ENCODE data around the gene TNNC1.

Gene TNNC1

DNA sequence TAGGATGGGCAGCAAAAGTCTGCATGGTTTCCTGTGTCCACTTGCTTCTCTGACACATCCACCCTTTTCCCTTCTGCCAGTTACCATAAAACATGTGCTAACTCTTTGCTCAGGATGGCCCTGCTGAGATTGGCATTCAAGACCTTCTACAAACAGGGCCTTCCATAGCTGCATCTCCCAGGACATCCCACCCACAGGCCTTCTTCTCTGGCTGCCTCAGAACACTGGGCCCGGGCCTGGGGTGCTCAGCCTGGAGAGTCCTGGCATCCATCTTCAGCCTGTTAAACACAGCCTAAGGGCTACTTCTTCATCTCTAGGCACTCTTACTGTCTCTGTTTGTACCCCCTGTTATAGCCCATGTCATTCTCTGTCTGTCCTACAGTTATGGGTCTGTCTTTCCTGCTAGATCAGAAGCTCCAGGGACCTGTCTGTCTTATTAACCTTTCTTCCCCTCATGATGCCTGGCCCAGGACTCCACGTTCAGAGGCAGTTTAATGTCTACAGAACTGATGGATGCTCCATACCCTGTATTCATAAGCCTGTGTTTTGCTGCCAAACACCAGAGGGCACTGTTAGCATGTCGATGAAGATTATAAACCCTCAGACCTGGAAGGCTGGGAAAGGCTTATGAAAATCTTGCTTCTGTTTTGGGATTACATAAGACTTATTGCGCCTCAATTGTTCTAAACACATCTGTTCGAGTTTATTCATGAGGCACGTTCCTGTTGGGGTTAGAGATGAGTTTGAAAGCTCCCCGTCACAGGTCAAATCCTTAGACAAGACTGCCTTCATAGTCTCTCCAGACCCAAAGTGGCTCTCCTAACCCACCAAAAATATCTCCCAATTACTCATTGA, 25.5 kb downstream of the TNNC1 start:
- DNase-seq = peak; percentile 44 to 47

DNA sequence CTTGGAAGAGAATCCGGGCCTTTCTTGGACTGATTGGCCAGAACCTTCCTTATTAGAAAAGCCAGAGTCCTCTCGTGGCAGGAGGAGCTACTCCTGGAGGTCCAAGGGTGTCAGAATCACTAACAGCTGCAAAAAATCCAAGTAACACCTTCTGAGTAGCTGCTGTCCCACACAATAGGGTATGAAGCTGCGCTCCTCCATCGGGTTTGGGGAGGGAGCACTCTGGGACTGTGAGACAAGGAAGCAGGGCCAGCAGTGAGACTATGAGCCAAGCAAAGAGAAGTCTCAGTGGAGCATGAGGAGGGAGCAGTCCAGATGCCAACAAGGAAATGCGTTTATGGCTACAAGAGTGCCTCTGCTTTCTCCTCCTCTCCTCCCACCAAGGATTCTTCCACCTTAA, 30.7 kb downstream of the TNNC1 start:
- DNase-seq = no peak

DNA sequence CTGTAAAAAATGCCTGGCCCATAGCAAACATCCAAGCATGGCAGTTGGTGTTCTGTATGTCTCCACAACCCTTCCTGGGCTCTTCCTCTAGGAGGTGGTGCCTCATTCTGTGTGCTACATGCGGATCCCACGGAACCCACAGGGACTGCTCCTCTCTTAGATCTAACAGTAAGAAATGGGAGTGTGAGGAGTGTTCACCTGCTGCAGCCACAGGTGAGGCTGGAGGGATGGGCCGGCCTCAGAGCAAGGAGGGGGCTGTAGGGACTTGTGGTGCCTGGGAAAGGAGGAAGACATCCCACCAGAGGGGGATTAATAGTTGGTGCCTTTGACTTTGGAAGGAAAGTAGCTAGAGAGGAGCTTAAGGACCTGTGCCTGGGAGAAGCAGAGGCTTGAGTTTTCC, 31.2 kb downstream of the TNNC1 start:
- DNase-seq = no peak

DNA sequence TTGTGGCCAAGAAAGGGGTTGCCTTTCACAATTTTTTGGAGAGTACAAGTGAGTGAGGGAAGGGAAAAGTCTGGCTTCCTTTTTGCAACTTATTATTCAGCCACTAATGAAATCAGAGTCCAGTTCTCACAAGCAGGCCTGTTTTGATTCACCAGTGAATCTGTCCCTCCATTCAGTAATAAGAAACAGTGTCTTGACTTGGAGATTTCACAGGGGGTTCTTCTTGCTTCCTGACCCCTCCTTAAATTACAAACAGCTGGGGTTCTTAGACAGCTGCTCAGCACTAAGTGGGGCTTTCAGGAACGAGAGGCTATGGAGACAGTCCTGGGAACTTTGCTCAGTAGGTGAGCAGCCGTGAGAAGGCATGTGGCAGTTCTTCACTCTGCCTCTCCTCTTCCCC, 33.5 kb downstream of the TNNC1 start:
- DNase-seq = no peak

DNA sequence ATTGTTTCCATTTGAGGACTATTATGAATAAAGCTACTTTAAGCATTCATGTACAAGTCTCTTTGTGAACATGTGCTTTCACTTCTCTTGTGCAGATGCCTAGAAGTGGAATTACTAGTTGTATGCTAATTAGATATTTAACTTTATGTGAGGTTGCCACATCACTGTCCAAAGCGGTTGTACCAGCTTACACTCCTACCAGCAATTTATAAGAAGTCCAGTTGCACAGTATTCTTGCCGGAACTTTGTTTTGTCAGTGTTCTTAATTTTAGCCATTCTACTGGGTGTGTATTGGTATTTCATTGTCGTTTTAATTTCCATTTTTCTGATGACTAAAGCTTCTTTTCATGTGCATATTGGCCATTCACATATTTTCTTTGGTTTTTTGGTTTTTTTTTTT, 38.0 kb downstream of the TNNC1 start:
- DNase-seq = no peak

DNA sequence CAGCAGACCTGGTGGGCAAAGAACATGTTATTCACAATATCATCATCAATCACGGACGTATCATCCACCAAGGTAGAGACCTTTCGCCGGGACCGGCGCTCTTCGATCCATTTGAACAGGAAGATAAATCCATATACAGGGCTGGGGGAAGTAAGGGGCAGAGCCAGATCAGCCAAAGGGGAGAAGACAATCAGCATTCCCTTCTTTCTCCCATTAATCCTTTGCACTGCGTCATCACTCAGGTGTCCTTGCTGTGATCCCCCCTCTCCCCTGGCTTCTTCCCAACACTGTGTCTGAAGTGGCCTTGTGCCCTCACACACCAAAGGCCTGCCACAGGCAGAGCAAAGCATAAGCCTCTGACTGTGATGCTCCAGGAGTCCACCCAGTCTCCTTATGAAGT, 45.4 kb downstream of the TNNC1 start:
- no peak for DNase-seq

DNA sequence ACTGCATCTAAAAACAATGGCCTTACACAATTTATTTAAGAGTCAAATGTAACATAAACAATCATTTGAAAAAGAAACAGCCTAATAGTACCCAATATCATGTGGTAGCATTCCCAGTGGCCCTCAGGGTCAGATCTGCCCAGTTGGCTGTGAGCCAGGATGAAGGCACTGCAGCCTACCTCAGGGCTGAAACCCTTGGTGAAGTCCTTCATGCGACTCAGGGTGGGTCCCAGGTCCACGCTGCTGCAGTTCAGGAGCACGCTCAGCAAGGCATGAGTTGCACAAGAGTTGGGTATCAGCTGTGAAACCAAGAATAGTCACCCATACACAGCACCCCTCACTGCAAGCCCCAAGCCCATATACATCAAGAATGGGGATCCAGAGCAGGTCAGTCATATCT, 46.1 kb downstream of the TNNC1 start:
- DNase-seq = no peak

DNA sequence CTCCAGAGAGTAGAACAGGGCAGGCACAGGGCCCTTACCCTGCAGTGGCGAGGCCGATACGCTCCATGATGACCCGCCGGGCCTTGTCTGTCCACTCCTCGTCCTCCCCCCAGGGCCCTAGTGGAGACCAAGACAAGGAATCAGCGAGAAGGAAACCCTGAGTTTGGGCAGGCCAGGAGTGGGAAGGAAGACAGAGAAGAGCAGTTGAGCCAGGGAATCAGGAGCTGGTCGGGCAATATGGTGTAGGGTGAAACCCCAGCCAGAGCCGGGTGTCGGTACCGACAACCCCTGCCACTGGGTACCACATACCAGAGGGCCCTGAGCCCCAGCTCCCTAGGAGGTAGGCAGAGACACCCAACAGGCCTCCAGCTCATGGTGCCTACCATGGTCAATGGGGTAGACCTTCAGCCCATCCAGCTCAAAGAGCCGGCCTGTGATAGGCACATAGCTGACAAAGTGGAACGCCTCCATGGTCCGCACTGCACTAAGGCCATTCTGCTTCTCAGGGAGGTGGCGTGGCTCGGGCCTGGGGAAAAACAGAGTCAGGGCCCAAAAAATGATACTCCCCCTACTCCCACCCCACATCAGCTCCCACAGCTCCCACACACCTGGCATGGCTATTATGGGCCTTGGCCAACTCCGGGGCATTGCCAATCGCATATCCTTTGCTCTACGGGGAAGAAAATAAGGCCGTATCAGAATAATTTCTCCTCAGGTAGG, 46.9 kb downstream of the TNNC1 start:
- no peak for DNase-seq

DNA sequence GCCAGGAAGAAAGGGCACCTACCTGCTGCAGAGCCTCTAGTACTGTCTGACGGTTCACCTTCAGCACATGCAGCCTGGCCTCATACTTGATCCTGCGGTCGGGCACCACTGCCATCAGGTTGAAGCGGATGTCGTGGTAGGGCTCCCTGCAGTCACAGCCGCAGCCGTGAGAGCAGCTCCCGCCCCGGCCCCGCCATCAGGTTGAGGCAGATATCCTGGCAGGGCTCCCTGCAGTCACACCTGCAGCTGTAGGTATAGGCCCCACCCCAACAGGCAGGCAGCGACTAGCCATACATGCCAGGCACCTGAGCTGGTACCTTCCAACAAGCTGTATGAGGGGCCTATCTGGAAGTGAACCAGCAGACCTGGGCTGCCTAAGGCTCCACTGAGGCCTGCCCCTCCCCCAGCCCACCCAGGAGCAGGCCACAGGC, 47.6 kb downstream of the TNNC1 start:
- DNase-seq = no peak

DNA sequence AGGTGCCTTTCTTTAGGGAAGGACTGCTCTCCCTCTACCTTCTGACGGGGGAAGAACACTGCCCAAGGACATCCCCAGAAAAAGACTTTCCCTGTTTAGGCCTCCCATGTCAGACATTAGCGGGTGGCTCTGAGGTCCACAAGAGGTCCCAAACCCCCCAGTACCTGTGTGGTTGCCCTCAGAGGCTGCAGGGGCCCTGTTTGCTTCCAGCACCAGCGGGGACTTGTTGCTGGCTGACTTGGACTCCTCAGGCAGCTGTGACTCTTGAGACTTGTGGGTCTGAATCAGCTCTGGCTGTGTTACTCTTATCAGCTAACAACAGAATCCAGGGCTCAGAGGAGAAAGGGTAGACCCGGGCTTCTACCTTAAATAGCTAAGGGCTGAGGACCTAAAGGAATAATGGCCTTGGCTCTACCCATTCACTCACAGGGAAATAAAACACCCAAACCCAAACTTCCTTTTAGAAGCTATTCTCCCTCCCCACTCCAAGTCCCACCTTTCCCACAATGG, 48.2 kb downstream of the TNNC1 start:
- DNase-seq = no peak

DNA sequence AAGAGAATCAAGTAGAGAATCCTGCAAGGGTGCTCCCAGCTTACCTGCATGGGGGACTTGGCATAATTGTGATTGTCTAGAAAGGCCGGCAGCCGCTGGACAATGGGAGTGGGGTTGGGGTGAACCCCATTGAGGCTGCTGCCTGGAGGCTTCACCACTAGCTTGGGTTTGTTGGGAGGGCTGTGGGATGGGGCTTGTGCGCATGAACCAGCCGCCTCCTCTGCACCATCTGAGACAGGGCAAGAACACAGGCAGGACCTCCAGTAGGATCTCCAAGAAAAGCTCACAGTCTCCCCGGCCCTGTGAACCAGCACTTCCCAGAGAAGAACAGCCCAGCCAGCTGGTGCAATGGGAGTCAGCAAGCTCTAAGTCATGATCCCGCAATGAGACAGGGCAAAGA, 48.8 kb downstream of the TNNC1 start:
- no peak for DNase-seq

DNA sequence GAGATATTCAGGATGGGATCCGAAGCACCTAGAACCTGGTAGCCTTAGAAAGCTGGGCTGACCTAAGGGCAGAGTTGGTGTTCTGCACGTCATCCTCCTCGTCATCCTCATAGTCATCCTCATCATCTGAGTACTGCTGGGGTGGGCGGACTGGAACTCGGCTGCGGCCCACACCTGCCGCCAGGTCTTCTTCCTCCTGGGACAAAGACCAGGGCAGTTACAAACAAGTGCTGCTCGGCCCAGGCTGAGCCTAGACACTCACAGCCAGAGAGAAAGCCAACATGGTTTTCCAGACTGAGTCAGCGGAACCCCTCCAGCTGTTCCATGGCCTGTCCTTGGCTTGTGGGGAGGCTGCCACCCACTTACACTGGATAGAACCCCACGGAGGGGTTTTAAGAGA, 49.5 kb downstream of the TNNC1 start:
- no peak for DNase-seq

DNA sequence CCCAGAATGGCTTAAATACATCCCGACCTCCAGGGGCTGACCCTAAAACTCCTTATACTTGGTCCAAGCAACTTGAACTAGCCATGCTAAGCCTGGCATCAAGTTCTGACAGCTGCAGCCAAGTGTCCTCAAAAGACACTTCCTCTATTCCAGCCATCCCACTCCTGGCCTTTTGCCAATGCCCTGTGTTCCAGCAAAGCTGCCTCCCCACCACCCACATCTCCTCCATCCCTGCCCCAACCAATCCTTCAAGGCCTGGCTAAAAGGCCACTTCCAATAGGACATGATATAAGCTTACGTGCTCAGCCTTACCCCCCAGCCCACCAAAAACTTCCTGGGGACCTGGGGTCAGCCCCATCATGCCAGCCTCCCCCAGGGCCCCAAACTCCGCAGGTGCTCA, 49.9 kb downstream of the TNNC1 start:
- DNase-seq = no peak

DNA sequence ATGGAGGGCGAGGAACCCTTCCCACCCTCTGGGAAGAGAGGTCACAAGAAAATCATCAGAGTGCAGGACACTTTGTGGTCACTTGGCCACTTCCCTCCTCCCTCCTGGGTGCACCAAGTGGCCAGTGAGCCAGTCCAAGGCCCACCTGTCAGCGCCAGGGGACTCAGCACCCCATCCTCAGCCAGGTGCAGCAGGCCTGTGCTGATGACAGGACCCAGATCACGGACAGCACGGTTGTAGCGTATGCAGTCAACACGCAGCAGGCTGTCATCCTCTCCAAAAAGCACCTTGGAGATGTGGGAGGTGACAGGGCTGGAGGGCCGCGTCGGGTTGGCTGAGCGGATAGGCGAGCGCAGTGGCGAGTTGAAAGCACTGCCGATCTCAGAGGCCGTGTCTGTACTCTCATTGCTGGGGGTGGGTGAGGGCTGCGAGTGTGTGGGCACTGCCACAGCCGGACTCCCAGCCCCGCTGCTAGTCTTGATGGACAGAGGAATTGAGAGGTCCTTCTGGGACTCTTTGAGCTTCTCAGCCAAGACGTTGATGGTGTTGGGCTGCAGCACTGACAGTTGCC, 50.5 kb downstream of the TNNC1 start:
- no peak for DNase-seq

DNA sequence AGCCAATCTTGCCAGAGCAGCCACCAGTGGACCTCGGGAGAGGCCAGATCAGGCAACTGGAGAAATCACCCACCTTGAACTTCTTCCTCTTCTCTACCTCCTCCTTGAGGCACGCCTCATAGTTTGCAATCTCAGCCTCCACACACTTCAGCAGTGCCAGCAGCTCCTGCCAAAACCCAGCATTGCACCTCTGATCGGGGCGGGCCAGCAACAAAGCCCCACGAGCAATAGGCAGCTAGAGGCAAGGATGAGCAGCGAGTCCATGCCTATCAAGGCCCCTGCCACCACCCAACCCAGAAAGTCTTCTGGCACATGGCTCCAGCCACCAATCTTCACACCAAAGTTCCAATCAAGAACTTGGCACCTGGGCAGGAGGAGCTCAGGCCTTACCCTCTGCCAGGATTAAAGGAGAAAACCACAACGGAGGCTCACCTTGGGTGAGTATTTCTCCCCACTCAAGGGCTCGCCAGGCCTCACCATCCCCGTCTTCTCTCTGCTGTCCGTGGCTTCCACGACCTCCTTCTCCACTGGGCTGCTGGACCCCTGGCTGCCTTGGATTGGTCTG, 51.1 kb downstream of the TNNC1 start:
- DNase-seq = no peak

DNA sequence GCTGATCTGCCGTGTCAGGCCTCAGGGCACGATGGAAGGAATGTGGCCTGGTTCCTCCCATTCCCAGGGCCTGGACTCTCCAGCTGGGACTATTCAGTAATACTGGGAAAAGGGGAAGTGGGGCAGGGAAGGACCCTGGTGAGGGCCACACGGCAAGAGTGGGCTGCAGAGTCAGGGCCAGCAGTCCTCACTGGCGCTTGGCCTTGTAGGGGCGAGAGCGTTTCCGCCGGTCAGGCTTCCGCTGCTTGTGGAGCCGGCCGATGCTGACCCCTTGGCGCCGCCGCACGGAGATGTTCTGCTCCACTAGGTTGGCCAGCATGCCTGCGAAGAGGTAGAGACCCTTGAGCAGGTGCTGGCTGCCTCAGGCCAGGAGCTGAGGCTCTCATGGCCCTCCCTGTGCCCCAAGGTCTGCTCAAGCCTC, 51.7 kb downstream of the TNNC1 start:
- no peak for DNase-seq

DNA sequence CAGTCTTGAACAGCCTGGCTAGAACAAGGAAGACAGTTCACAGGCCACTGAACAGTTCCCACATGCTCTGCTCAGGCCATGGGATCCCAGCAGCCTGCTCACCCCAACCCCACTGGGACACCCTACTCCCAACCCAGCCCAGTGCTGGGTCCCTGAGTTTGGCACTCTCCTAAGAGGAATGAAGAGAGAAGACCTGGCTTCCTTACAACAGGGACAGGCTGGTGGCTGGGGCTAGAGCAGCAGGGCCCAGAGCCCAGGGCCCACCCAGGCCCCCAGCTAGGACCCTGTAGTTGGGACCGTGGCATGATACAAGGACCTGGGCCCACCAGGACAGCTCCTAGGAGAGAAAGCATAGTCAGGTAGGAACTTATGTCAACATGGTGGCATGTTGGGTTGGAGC, 52.3 kb downstream of the TNNC1 start:
- no peak for DNase-seq

Data from SHP77 (cell line).